OCI-LY3 (cell line): ENCODE data around the gene AMACR.
"Not testable (repeated sequence)": the region's sequence is repeated elsewhere in the genome, so short reads cannot be mapped to it uniquely, and the experiment has no call there.

Source experiments
- CTCF ChIP-seq: fragments of 200-600, 300-600 bp; sonication (generic); IDR thresholded peaks from 2 replicates; pipeline ENCODE4 v1.5.1; 2014; ENCODE audit warnings: antibody characterized with exemption, low read length, low read depth
- EZH2phosphoT487 ChIP-seq: fragments of 200-600 bp; shearing (Covaris generic); IDR thresholded peaks from 2 replicates; pipeline ENCODE4 v1.6.1; 2018; ENCODE audit warnings: antibody characterized with exemption, mixed run types, low read depth

- TF ChIP-seq CTCF, EZH2phosphoT487: not testable (repeated sequence)
These were observed 2.3 kb upstream of the AMACR start for GRCh38 chr5:34010146-34010545.
